ENCODE measurements around the gene CNNM1. TPM values are rescaled to one million over a fixed set of nuclear protein-coding genes. Genes with fewer than 3 reads are reported as not detected.

Gene CNNM1
- total and polyA plus RNA-seq, 2 donors (not counting 1 experiment from before 2014, with no cell fraction given) = not detected

- Histone ChIP-seq H3K9ac (ENCODE audit: low read length) (no peak overlapping the region), H3K27me3 (replicated peaks in 1 of 4; ENCODE audit: control extremely low read depth in 1 of 4, control insufficient read depth in 3 of 4, insufficient read depth in 4 of 4, low read length in 3 of 4) (no peaks in the 10 kb centered on the region), H3K4me3 (ENCODE audit: control extremely low read depth in 1 of 5, extremely low read depth in 1 of 5, insufficient read depth in 1 of 5, low read depth in 2 of 5, low read length in 4 of 5) (no peak overlapping the region), H3K27ac (ENCODE audit: low read length in 2 of 2) (no peak overlapping the region), H3K9me3 (ENCODE audit: control extremely low read depth in 1 of 3, control insufficient read depth in 2 of 3, insufficient read depth in 1 of 3, low read length in 2 of 3) (no peaks in the 10 kb centered on the region), H4K20me1 (ENCODE audit: control insufficient read depth, insufficient read depth, low read length, poor library complexity, severe bottlenecking) (no peaks in the 10 kb centered on the region), H2AFZ (ENCODE audit: insufficient read depth, low read depth, low read length, poor library complexity, severe bottlenecking) (no peak overlapping the region), H3K4me1 (ENCODE audit: control insufficient read depth in 2 of 2, insufficient read depth in 2 of 2, low read length in 2 of 2) (no peaks in the 10 kb centered on the region), H3K4me2 (replicated peaks; ENCODE audit: low read depth, low read length, poor library complexity, severe bottlenecking) (no peak overlapping the region), H3K36me3 (replicated peaks in 1 of 2; ENCODE audit: control extremely low read depth in 1 of 2, control insufficient read depth in 1 of 2, extremely low read depth in 1 of 2, insufficient read depth in 2 of 2, low read length in 1 of 2) (peaks cover 0 to 9% of the 10 kb centered on the region in 2 experiments), H3K79me2 (ENCODE audit: control insufficient read depth, insufficient read depth, low read length) (no peaks in the 10 kb centered on the region)
- no peak for TF ChIP-seq EZH2 (IDR thresholded peaks at IDR 0.05; ENCODE audit: borderline replicate concordance, insufficient read depth, low read depth, low read length, poor library complexity, severe bottlenecking)
- no peak for TF ChIP-seq CTCF (IDR thresholded peaks at IDR 0.05)
- H3K4me3 Mint-ChIP-seq = no peak overlapping the region
- intact Hi-C loops (cut with micrococcal nuclease) = no loop called here
- no peaks in the 10 kb centered on the region for H3K9me3 Mint-ChIP-seq (ENCODE audit: insufficient read depth)
- no peaks in the 10 kb centered on the region for H3K4me1 Mint-ChIP-seq
- WGBS (ENCODE audit: insufficient coverage) = 92% methylated on average over 2 of the region's 5 CpGs
- DNase-seq = no peak
- ATAC-seq (ENCODE audit: low read depth) = no peak
- no peaks in the 10 kb centered on the region for H3K27me3 Mint-ChIP-seq
- CTCF ChIA-PET = interaction anchor here (1.0 kb wide), 1 partner anchor 13 kb away, joined by 3 read pairs; no protein-coding TSS in a partner anchor
- H3K27ac Mint-ChIP-seq = no peak overlapping the region
- POLR2A ChIA-PET = no interaction called here
Observed at GRCh38 chr10:99422529-99423096, 93.5 kb downstream of the CNNM1 start.

GRCh38 chr10:99424656-99425055 is 95.5 kb downstream of the CNNM1 start:
- intact Hi-C loops (cut with micrococcal nuclease) = no loop called here
- ChIA-PET CTCF (interaction anchor here (3.6 kb wide), 1 partner anchor 11 kb away, joined by 22 read pairs; no protein-coding TSS in a partner anchor), POLR2A (no interaction called here)

More at GRCh38 chr10:99424656-99425055, 95.5 kb downstream of the CNNM1 start:
- H3K4me2 ChIP-seq (replicated peaks; ENCODE audit: low read depth, low read length, poor library complexity, severe bottlenecking) = no peak overlapping the region
- H3K27me3 ChIP-seq (replicated peaks in 1 of 4; ENCODE audit: control extremely low read depth in 1 of 4, control insufficient read depth in 3 of 4, insufficient read depth in 4 of 4, low read length in 3 of 4) = no peaks in the 10 kb centered on the region
- ATAC-seq (ENCODE audit: low read depth) (no peak), DNase-seq (no peak)
- no peaks in the 10 kb centered on the region for H3K79me2 ChIP-seq (ENCODE audit: control insufficient read depth, insufficient read depth, low read length)
- no peaks in the 10 kb centered on the region for H3K9me3 ChIP-seq (ENCODE audit: control extremely low read depth in 1 of 3, control insufficient read depth in 2 of 3, insufficient read depth in 1 of 3, low read length in 2 of 3)
- no peak overlapping the region for H3K4me3 ChIP-seq (ENCODE audit: control extremely low read depth in 1 of 5, extremely low read depth in 1 of 5, insufficient read depth in 1 of 5, low read depth in 2 of 5, low read length in 4 of 5)
- TF ChIP-seq CTCF (IDR thresholded peaks at IDR 0.05) (no peak), EZH2 (IDR thresholded peaks at IDR 0.05; ENCODE audit: borderline replicate concordance, insufficient read depth, low read depth, low read length, poor library complexity, severe bottlenecking) (no peak)
- no peak overlapping the region for H2AFZ ChIP-seq (ENCODE audit: insufficient read depth, low read depth, low read length, poor library complexity, severe bottlenecking)
- H3K9me3 Mint-ChIP-seq (ENCODE audit: insufficient read depth) = no peaks in the 10 kb centered on the region
- H3K4me1 Mint-ChIP-seq = peaks cover 6% of the 10 kb centered on the region
- no peak overlapping the region for H3K9ac ChIP-seq (ENCODE audit: low read length)
- no peak overlapping the region for H3K27ac ChIP-seq (ENCODE audit: low read length in 2 of 2)
- H3K27me3 Mint-ChIP-seq = no peaks in the 10 kb centered on the region
- H4K20me1 ChIP-seq (ENCODE audit: control insufficient read depth, insufficient read depth, low read length, poor library complexity, severe bottlenecking) = no peaks in the 10 kb centered on the region
- H3K36me3 ChIP-seq (replicated peaks in 1 of 2; ENCODE audit: control extremely low read depth in 1 of 2, control insufficient read depth in 1 of 2, extremely low read depth in 1 of 2, insufficient read depth in 2 of 2, low read length in 1 of 2) = peaks cover 0 to 4% of the 10 kb centered on the region in 2 experiments
- peaks cover 3 to 4% of the 10 kb centered on the region in 2 donors for H3K4me1 ChIP-seq (ENCODE audit: control insufficient read depth in 2 of 2, insufficient read depth in 2 of 2, low read length in 2 of 2)
- no peak overlapping the region for H3K4me3 Mint-ChIP-seq
- no peak overlapping the region for H3K27ac Mint-ChIP-seq
- WGBS (ENCODE audit: insufficient coverage) = no CpG with 5 or more reads among the region's 1 CpG

All from B cell (primary cell).